WTC11 (cell line): Measurements from ENCODE around the gene HLCS. TPM values are rescaled to one million over a fixed set of nuclear protein-coding genes. Genes with fewer than 3 reads are reported as not detected.

Experiments used
- ATAC-seq: fragments of 200-7000 bp; cut with Tn5 transposase; 2 replicates; pipeline ENCODE4 v1.10.0; 2021; ENCODE audit warnings: mild to moderate bottlenecking, moderate library complexity
- CTCF ChIA-PET: fragments of 300-600 bp; sonication (Branson Sonifier 250); formaldehyde crosslinking; loops from one replicate; lab custom pipeline; 2021; ENCODE audit warnings: antibody characterized with exemption; lab: Charles Lee
- POLR2A ChIA-PET: fragments of 350-600 bp; sonication (Branson Sonifier 250); formaldehyde crosslinking; loops from one replicate; lab custom pipeline; 2021; ENCODE audit warnings: antibody characterized with exemption; lab: Charles Lee
- DNase-seq: peaks from one replicate; pipeline ENCODE4 v3.0.0; 2021; ENCODE audit warnings: low spot score
- H3K27ac Mint-ChIP-seq: 2 replicates; pipeline ENCODE4 v1.8.0; 2021; ENCODE audit warnings: mixed read lengths
- H3K27me3 Mint-ChIP-seq: 2 replicates; pipeline ENCODE4 v1.8.0; 2021; ENCODE audit warnings: low read depth, mild to moderate bottlenecking, moderate library complexity, mixed read lengths
- H3K36me3 Mint-ChIP-seq: 2 replicates; pipeline ENCODE4 v1.8.0; 2021; ENCODE audit warnings: mixed read lengths
- H3K4me1 Mint-ChIP-seq: 2 replicates; pipeline ENCODE4 v1.8.0; 2022; ENCODE audit warnings: mixed read lengths
- H3K4me3 Mint-ChIP-seq: 2 replicates; pipeline ENCODE4 v1.8.0; 2021; ENCODE audit warnings: mild to moderate bottlenecking, moderate library complexity, mixed read lengths
- H3K9me3 Mint-ChIP-seq: 2 replicates; pipeline ENCODE4 v1.8.0; 2021; ENCODE audit warnings: mixed read lengths
- AR ChIP-seq: fragments of 250-450 bp; sonication (Bioruptor Pico); IDR thresholded peaks from 2 replicates; pipeline ENCODE4 v1.9.0; 2021; ENCODE audit warnings: mild to moderate bottlenecking
- ATF2 ChIP-seq: sonication (generic); formaldehyde crosslinking; IDR thresholded peaks from 2 replicates; pipeline ENCODE4 v1.8.1; 2022; ENCODE audit warnings: low read depth, missing genetic modification reagents, borderline replicate concordance
- CREB1 ChIP-seq: sonication (generic); formaldehyde crosslinking; IDR thresholded peaks from 2 replicates; pipeline ENCODE4 v1.8.0; 2023; ENCODE audit warnings: mild to moderate bottlenecking, missing genetic modification reagents
- CTCF ChIP-seq: fragments of 200-600 bp; IDR thresholded peaks from 2 replicates; pipeline ENCODE4 v1.8.0; 2022; ENCODE audit warnings: antibody characterized with exemption
- EMX1 ChIP-seq: fragments of 250-450 bp; sonication (Bioruptor Pico); IDR thresholded peaks from 2 replicates; pipeline ENCODE4 v1.8.0; 2021; ENCODE audit warnings: mild to moderate bottlenecking
- FOXJ3 ChIP-seq: sonication (generic); formaldehyde crosslinking; IDR thresholded peaks from 2 replicates; pipeline ENCODE4 v1.9.0; 2021; ENCODE audit warnings: missing genetic modification reagents, mild to moderate bottlenecking, borderline replicate concordance
- HMGA2 ChIP-seq: fragments of 250-450 bp; sonication (Bioruptor Pico); IDR thresholded peaks from 2 replicates; pipeline ENCODE4 v1.4.0; 2021; ENCODE audit warnings: mild to moderate bottlenecking, moderate library complexity
- IRF2 ChIP-seq: sonication (generic); formaldehyde crosslinking; IDR thresholded peaks from 2 replicates; pipeline ENCODE4 v1.8.0; 2022; ENCODE audit warnings: low read depth, missing genetic modification reagents, borderline replicate concordance
- MYBL2 ChIP-seq: sonication (generic); formaldehyde crosslinking; IDR thresholded peaks from 2 replicates; pipeline ENCODE4 v1.8.1; 2023; ENCODE audit warnings: mild to moderate bottlenecking, moderate library complexity, missing genetic modification reagents
- NFATC4 ChIP-seq: fragments of 250-450 bp; sonication (Bioruptor Pico); IDR thresholded peaks from 2 replicates; pipeline ENCODE4 v1.9.0; 2021; ENCODE audit warnings: mild to moderate bottlenecking
- NFE2L1 ChIP-seq: sonication (generic); formaldehyde crosslinking; IDR thresholded peaks from 2 replicates; pipeline ENCODE4 v1.8.1; 2023; ENCODE audit warnings: missing genetic modification reagents
- NR2C2 ChIP-seq: sonication (generic); formaldehyde crosslinking; IDR thresholded peaks from 2 replicates; pipeline ENCODE4 v1.8.0; 2022; ENCODE audit warnings: mild to moderate bottlenecking, missing genetic modification reagents
- RORB ChIP-seq: fragments of 250-450 bp; sonication (Bioruptor Pico); IDR thresholded peaks from 2 replicates; pipeline ENCODE4 v1.9.0; 2021; ENCODE audit warnings: mild to moderate bottlenecking
- TCF7 ChIP-seq: sonication (generic); formaldehyde crosslinking; IDR thresholded peaks from 2 replicates; pipeline ENCODE4 v1.8.0; 2022; ENCODE audit warnings: mild to moderate bottlenecking, low read depth, missing genetic modification reagents, moderate library complexity
- ZNF138 ChIP-seq: sonication (generic); formaldehyde crosslinking; conservative IDR thresholded peaks from 2 replicates; pipeline ENCODE4 v1.8.1; 2022; ENCODE audit warnings: mild to moderate bottlenecking, moderate library complexity, missing genetic modification reagents
- ZNF232 ChIP-seq: sonication (generic); formaldehyde crosslinking; IDR thresholded peaks from 2 replicates; pipeline ENCODE4 v1.8.0; 2022; ENCODE audit warnings: mild to moderate bottlenecking, missing genetic modification reagents
- total RNA-seq: library from RNA; stranded (reverse); gene quantifications from 3 replicates; pipeline ENCODE4 v1.2.3, GENCODE V29; 2021
- TF ChIP-seq, protein P1 (sequence below): fragments of 250-450 bp; sonication (Bioruptor Pico); IDR thresholded peaks from 2 replicates; pipeline ENCODE4 v2.1.2; 2022; ENCODE audit warnings: mild to moderate bottlenecking, moderate library complexity
- TF ChIP-seq, protein P2 (sequence below): fragments of 250-450 bp; sonication (Bioruptor Pico); IDR thresholded peaks from 2 replicates; pipeline ENCODE4 v1.8.0; 2021; ENCODE audit warnings: mild to moderate bottlenecking
- TF ChIP-seq, protein P3 (sequence below): sonication (generic); formaldehyde crosslinking; conservative IDR thresholded peaks from 2 replicates; pipeline ENCODE4 v1.8.1; 2022; ENCODE audit warnings: mild to moderate bottlenecking, missing genetic modification reagents

The HLCS gene
- total RNA-seq, 1 experiment from 2014 or later, result 9.3 TPM

GRCh38 chr21:36928960-36929359, 37.5 kb downstream of the HLCS start:
- no peaks in the 10 kb centered on the region for H3K9me3 Mint-ChIP-seq
- DNase-seq, result no peak
- POLR2A ChIA-PET, result no interaction called here
- H3K36me3 Mint-ChIP-seq, result no peaks in the 10 kb centered on the region
- H3K27ac Mint-ChIP-seq, result no peak overlapping the region
- no peak for TF ChIP-seq MYBL2 (CRISPR knock-in tag)
- no peak for TF ChIP-seq NFATC4 (CRISPR knock-in tag)
- TF ChIP-seq, protein P1, sequence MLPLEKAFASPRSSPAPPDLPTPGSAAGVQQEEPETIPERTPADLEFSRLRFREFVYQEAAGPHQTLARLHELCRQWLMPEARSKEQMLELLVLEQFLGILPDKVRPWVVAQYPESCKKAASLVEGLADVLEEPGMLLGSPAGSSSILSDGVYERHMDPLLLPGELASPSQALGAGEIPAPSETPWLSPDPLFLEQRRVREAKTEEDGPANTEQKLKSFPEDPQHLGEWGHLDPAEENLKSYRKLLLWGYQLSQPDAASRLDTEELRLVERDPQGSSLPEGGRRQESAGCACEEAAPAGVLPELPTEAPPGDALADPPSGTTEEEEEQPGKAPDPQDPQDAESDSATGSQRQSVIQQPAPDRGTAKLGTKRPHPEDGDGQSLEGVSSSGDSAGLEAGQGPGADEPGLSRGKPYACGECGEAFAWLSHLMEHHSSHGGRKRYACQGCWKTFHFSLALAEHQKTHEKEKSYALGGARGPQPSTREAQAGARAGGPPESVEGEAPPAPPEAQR (CRISPR knock-in tag), result no peak
- TF ChIP-seq AR, result no peak
- no peak for TF ChIP-seq FOXJ3 (CRISPR knock-in tag)
- TF ChIP-seq IRF2 (CRISPR knock-in tag), result no peak
- no peak for TF ChIP-seq NR2C2
- no peak for TF ChIP-seq EMX1 (CRISPR knock-in tag)
- no peak for TF ChIP-seq NFE2L1 (CRISPR knock-in tag)
- no peak for TF ChIP-seq ZNF138 (CRISPR knock-in tag)
- no peak for TF ChIP-seq RORB (CRISPR knock-in tag)
- TF ChIP-seq TCF7, result no peak
- TF ChIP-seq, all 79 proteins: peak for 0
- Mint-ChIP-seq H3K4me1 (no peaks in the 10 kb centered on the region), H3K27me3 (no peaks in the 10 kb centered on the region), H3K4me3 (no peak overlapping the region)
- CTCF ChIA-PET, result interaction anchor here (0.6 to 1.1 kb wide), 6 partner anchors 11 to 298 kb away, joined by 3 to 4 read pairs (median 3); partner anchors contain the start of gene HLCS
- ATAC-seq, result no peak

DNA sequence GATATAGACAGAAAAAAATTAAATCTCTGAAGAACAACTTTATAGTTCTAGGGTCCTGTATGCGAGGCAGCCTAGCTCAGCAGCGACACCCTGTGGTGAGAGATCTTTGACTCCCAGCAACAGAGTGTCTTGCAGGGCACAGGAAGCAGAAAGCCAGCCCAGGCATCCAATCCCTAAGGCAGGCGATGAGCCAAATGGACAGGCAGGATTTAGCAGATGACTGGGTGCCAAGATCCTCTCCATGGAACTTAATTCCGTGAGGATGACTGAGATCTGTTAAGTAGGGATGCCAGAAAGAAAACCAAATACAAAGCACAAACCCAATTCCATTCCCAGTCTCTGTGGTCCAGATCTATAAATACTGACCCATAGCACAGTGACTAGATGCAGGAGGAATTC, 38.8 kb downstream of the HLCS start:
- DNase-seq (peak; percentile 86), ATAC-seq (peak; percentile 96)
- ChIA-PET CTCF (interaction anchor here (0.6 to 2.5 kb wide), 16 partner anchors 10 to 321 kb away, joined by 3 to 17 read pairs (median 4); no protein-coding TSS in a partner anchor), POLR2A (no interaction called here)
- no peaks in the 10 kb centered on the region for H3K9me3 Mint-ChIP-seq
- H3K4me1 Mint-ChIP-seq, result no peaks in the 10 kb centered on the region
- H3K4me3 Mint-ChIP-seq, result no peak overlapping the region
- no peaks in the 10 kb centered on the region for H3K36me3 Mint-ChIP-seq
- no peak overlapping the region for H3K27ac Mint-ChIP-seq
- no peaks in the 10 kb centered on the region for H3K27me3 Mint-ChIP-seq
- TF ChIP-seq, protein P2, sequence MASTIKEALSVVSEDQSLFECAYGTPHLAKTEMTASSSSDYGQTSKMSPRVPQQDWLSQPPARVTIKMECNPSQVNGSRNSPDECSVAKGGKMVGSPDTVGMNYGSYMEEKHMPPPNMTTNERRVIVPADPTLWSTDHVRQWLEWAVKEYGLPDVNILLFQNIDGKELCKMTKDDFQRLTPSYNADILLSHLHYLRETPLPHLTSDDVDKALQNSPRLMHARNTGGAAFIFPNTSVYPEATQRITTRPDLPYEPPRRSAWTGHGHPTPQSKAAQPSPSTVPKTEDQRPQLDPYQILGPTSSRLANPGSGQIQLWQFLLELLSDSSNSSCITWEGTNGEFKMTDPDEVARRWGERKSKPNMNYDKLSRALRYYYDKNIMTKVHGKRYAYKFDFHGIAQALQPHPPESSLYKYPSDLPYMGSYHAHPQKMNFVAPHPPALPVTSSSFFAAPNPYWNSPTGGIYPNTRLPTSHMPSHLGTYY (CRISPR knock-in tag), result no peak
- no peak for TF ChIP-seq ZNF232 (CRISPR knock-in tag)
- no peak for TF ChIP-seq ATF2
- TF ChIP-seq CTCF, result peak; percentile 67
- no peak for TF ChIP-seq HMGA2 (CRISPR knock-in tag)
- TF ChIP-seq, protein P3, sequence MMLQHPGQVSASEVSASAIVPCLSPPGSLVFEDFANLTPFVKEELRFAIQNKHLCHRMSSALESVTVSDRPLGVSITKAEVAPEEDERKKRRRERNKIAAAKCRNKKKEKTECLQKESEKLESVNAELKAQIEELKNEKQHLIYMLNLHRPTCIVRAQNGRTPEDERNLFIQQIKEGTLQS, result no peak
- no peak for TF ChIP-seq CREB1 (CRISPR knock-in tag)
- no peak for TF ChIP-seq ZNF138 (CRISPR knock-in tag)
